ENCODE data around the gene ADRA2B.

DNA sequence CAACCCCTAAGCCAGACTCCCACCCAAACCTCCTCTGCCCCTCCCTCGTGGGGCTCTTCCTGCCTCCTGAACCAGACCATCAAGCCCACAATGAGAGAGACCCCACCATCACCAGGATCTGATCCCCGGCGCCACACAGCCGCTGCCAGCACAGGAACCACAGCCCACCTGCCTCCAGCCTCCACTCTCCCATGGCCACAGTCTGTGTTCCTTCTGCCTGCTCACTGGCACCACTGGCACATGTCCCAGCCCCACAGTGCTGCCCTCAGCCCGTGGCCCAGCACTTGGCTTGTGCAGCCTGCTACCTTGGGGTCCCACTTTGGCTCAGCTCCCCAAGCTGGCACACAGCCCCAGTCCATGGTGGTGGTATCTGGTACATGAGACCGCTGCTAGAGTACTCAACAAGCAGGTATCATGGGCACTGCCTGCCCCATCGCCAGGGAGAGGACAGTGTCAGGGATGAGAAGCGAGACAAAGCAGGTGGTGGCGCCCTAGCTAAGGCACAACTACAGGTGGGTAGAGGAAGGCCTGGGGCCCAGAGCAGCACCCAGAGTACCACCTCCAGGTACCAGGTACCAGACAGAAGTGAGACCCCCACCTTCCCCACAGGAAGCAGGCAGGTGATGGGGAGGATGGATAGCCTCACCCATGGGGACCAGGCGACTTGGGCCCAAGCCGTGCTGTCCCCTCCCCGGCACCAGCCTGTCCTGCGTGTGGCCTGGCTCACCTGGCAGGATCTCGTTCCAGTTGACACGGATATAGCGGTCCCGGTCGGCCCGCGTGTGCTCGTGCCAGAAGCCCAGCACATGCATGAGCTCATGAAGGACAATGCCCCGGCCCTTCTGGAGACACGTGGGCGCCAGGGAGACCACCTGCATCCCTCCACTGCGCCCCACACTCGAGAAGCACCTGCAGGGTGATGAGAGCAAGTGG lies 15.7 kb upstream of the ADRA2B start:
- TF ChIP-seq POLR2AphosphoS5 (IDR thresholded peaks at IDR 0.05; ENCODE audit: low read depth, low read length), result no peak
- TF ChIP-seq, protein P1, sequence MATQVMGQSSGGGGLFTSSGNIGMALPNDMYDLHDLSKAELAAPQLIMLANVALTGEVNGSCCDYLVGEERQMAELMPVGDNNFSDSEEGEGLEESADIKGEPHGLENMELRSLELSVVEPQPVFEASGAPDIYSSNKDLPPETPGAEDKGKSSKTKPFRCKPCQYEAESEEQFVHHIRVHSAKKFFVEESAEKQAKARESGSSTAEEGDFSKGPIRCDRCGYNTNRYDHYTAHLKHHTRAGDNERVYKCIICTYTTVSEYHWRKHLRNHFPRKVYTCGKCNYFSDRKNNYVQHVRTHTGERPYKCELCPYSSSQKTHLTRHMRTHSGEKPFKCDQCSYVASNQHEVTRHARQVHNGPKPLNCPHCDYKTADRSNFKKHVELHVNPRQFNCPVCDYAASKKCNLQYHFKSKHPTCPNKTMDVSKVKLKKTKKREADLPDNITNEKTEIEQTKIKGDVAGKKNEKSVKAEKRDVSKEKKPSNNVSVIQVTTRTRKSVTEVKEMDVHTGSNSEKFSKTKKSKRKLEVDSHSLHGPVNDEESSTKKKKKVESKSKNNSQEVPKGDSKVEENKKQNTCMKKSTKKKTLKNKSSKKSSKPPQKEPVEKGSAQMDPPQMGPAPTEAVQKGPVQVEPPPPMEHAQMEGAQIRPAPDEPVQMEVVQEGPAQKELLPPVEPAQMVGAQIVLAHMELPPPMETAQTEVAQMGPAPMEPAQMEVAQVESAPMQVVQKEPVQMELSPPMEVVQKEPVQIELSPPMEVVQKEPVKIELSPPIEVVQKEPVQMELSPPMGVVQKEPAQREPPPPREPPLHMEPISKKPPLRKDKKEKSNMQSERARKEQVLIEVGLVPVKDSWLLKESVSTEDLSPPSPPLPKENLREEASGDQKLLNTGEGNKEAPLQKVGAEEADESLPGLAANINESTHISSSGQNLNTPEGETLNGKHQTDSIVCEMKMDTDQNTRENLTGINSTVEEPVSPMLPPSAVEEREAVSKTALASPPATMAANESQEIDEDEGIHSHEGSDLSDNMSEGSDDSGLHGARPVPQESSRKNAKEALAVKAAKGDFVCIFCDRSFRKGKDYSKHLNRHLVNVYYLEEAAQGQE (IDR thresholded peaks at IDR 0.05; ENCODE audit: insufficient read depth in 1 of 2, low read depth in 2 of 2, low read length in 2 of 2), result no peak
- no peak for TF ChIP-seq SIN3A (IDR thresholded peaks at IDR 0.05; ENCODE audit: borderline replicate concordance, insufficient read depth, low read length)
- TF ChIP-seq TAF1 (IDR thresholded peaks at IDR 0.05; ENCODE audit: borderline replicate concordance, insufficient read depth, low read length), result no peak
- no peak for TF ChIP-seq FOXP2 (optimal IDR thresholded peaks at IDR 0.05; ENCODE audit: borderline replicate concordance, extremely low read depth, extremely low read length, insufficient read depth)

All from PFSK-1 (cell line).